ENCODE data around the gene SNX22. TPM values are rescaled to one million over a fixed set of nuclear protein-coding genes. Genes with fewer than 3 reads are reported as not detected.
A peak's percentile ranks its signal among the peaks of the same experiment; 100 is the strongest.

SNX22 gene
- total RNA-seq, 2 donors from 2014 or later: 12.2 to 15.9 TPM

DNA sequence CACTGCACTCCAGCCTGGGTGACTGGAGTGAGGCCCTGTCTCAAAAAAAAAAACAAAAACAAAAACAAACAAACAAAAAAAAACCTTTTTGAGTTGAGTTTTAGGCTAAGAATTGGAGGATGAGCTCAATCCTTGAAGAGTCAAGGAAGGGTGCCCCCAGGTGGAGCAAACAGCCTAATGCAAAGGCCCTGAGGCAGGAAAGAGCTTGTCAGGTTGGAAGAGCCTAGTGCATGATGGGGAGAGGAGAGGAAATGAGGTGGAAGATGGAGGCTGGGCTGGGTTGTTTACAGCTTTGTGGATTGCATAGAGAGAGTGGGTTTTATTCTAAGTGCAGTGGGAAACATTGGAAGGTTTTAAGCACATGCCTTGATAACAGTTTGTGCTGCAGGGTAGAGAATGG lies 2.1 kb upstream of the SNX22 start:
- Histone ChIP-seq H3K36me3 (no peaks in the 10 kb centered on the region), H3K9me3 (no peaks in the 10 kb centered on the region), H3K27me3 (replicated peaks; ENCODE audit: insufficient read depth) (no peaks in the 10 kb centered on the region), H3K4me1 (replicated peaks) (peaks cover 4% of the 10 kb centered on the region), H3K27ac (no peak overlapping the region), H3K4me3 (no peak overlapping the region)
- TF ChIP-seq, protein P1, sequence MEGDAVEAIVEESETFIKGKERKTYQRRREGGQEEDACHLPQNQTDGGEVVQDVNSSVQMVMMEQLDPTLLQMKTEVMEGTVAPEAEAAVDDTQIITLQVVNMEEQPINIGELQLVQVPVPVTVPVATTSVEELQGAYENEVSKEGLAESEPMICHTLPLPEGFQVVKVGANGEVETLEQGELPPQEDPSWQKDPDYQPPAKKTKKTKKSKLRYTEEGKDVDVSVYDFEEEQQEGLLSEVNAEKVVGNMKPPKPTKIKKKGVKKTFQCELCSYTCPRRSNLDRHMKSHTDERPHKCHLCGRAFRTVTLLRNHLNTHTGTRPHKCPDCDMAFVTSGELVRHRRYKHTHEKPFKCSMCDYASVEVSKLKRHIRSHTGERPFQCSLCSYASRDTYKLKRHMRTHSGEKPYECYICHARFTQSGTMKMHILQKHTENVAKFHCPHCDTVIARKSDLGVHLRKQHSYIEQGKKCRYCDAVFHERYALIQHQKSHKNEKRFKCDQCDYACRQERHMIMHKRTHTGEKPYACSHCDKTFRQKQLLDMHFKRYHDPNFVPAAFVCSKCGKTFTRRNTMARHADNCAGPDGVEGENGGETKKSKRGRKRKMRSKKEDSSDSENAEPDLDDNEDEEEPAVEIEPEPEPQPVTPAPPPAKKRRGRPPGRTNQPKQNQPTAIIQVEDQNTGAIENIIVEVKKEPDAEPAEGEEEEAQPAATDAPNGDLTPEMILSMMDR (IDR thresholded peaks at IDR 0.05): no peak
- TF ChIP-seq POLR2AphosphoS5 (IDR thresholded peaks at IDR 0.05) (no peak), POLR2A (IDR thresholded peaks at IDR 0.05) (no peak)
- intact Hi-C loops (cut with DNase I): no loop called here
- DNase-seq (ENCODE audit: low spot score): no peak

DNA sequence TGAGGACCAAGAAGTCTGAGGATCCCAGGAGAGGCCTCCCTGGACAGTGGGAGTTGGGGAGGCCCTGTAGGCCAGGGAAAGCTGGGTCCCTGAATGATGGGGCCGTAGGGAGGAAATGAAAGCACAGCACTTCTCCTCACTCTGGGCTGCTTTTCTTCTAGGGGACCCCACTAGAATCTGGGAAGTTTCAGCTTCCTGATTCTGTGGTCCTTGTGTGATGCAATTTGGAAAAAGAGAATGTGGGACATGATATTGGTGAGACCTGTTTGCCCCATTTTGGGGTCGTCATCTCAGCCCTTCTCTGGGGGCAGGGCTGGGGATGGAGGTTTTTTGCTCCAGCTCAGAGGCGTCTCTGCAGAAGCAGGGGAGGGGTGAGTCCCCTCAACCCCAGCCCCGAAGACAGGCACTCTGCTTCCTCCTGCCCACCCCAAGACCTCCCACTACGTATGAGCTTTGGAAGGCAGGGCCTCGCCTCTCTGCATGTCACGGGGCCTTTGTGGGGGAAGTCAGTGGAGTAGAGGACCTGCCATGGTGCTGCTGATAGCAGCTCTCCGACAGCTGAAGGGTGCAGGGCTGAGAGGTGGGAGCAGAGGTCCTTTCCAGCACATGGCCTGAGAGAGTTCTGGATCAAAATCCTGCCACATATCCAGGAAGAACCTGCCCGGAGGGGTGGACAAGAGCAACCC lies 1.5 kb upstream of the SNX22 start:
- peaks cover 4% of the 10 kb centered on the region for H3K4me1 ChIP-seq (replicated peaks)
- H3K4me3 ChIP-seq: no peak overlapping the region
- H3K9me3 ChIP-seq: no peaks in the 10 kb centered on the region
- no peak for DNase-seq (ENCODE audit: low spot score)
- TF ChIP-seq POLR2A (IDR thresholded peaks at IDR 0.05) (no peak), POLR2AphosphoS5 (IDR thresholded peaks at IDR 0.05) (no peak)
- TF ChIP-seq, protein P1 (IDR thresholded peaks at IDR 0.05): no peak
- H3K27ac ChIP-seq: no peak overlapping the region
- 73% methylated on average over 9 of the region's 9 CpGs for WGBS
- no peaks in the 10 kb centered on the region for H3K36me3 ChIP-seq
- no peaks in the 10 kb centered on the region for H3K27me3 ChIP-seq (replicated peaks; ENCODE audit: insufficient read depth)
- intact Hi-C loops (cut with DNase I): no loop called here

DNA sequence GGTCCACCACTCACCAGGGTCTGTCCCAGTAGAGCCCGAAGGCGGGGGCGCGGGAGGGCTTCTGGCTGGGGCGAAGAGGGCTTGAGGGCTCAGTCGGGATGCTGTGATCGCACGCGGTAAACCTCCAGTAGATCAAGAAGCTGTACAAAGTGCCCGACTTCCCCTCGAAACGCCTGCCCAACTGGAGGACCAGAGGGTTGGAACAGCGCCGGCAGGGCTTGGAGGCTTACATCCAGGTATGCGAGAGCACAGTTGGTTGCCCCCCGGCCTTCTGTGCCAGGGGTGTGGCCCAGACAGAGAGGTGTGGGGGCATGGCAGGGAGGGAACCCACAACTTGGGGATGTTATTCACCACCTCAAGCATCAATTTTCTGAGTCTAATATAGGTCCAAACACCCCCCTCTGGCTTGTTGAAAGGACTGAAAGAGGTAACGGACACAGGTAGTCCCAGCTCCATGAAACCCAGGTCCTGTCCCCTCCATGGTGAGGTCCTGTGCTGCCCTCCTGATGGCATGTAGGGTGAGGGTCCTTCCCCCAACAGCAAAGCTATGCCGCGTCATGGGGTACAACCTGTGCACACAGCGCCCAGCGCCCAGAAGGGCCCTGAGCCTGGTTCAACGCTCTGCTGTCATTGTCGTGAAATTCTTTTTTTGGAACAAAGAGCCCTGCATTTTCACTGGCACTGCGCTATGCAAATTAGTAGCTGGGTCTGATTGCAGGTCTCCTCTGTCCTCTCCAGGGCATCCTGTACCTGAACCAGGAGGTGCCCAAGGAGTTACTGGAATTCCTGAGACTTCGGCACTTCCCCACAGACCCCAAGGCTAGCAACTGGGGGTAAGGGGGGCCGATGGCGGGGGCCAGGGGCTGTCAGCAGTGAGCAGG lies 1.2 kb downstream of the SNX22 start:
- peaks cover 4% of the 10 kb centered on the region for H3K4me1 ChIP-seq (replicated peaks)
- intact Hi-C loops (cut with DNase I): no loop called here
- H3K9me3 ChIP-seq: no peaks in the 10 kb centered on the region
- peaks cover 13 to 15% of the 10 kb centered on the region in 2 donors for H3K36me3 ChIP-seq
- no peak for DNase-seq (ENCODE audit: low spot score)
- peak overlapping the region; percentile 38 to 57 for H3K4me3 ChIP-seq
- H3K27ac ChIP-seq: peak overlapping the region in 1 of 2 donors; percentile 46
- H3K27me3 ChIP-seq (replicated peaks; ENCODE audit: insufficient read depth): no peaks in the 10 kb centered on the region
- TF ChIP-seq POLR2A (IDR thresholded peaks at IDR 0.05): no peak
- TF ChIP-seq POLR2AphosphoS5 (IDR thresholded peaks at IDR 0.05): no peak
- TF ChIP-seq, protein P1 (IDR thresholded peaks at IDR 0.05): no peak
- 33% methylated on average over 26 of the region's 27 CpGs for WGBS

GRCh38 chr15:64153480-64154367 lies 2.2 kb downstream of the SNX22 start:
- intact Hi-C loops (cut with DNase I): no loop called here
- H3K27ac ChIP-seq: peak overlapping the region; percentile 42 to 63
- TF ChIP-seq POLR2AphosphoS5 (IDR thresholded peaks at IDR 0.05) (peak; percentile 60), POLR2A (IDR thresholded peaks at IDR 0.05) (no peak)
- TF ChIP-seq, protein P1 (IDR thresholded peaks at IDR 0.05): peak; percentile 91 to 97 (median 94)
- peak; percentile 88 for DNase-seq (ENCODE audit: low spot score)
- H3K36me3 ChIP-seq: peaks cover 15 to 21% of the 10 kb centered on the region in 2 donors
- H3K4me1 ChIP-seq (replicated peaks): peaks cover 4% of the 10 kb centered on the region
- WGBS: 21% methylated on average over 12 of the region's 12 CpGs
- peak overlapping the region in 1 of 2 donors; percentile 57 for H3K4me3 ChIP-seq
- H3K9me3 ChIP-seq: no peaks in the 10 kb centered on the region
- no peaks in the 10 kb centered on the region for H3K27me3 ChIP-seq (replicated peaks; ENCODE audit: insufficient read depth)

Data from prostate gland (tissue), 2 donors.